Measurements from ENCODE around the gene RHOG. TPM values are rescaled to one million over a fixed set of nuclear protein-coding genes. Genes with fewer than 3 reads are reported as not detected.

Gene RHOG
- total and polyA plus RNA-seq, 4 experiments from 2014 or later: 99.4 to 228 (median 114) TPM

DNA sequence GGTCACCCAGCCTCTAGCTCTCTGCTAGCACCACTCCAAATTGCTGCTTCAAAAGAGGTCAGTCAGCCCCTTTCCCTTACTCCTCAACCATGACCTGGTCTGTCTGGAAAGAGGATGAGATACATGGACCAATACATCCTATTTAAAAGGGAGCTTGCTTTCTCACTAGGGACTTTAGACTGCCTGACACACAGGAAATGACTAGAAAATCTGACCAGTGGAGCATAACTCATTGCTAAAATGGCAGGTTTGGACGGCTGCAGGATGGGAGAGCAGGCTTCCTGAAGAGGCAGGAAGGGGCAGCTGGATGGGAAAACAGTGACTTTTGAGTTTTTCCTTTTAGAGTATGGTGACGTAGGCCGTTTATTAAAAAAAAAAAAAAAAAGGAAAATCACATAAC is 40.0 kb upstream of the RHOG start:
- ChIA-PET POLR2A (ENCODE audit: partially characterized antibody) (interaction anchor here (1.6 to 3.2 kb wide), 2 partner anchors 15 to 26 kb away, joined by 6 to 14 read pairs; partner anchors contain the start of gene STIM1), CTCF (ENCODE audit: partially characterized antibody) (interaction anchor here (0.8 to 22.1 kb wide), 5 partner anchors 10 to 72 kb away, joined by 3 to 368 read pairs (median 3); partner anchors contain the start of gene STIM1)
- peaks cover 61 to 90% (median 74%) of the 10 kb centered on the region in 4 donors for H3K4me1 Mint-ChIP-seq
- no peak overlapping the region for H3K4me3 ChIP-seq (ENCODE audit: low read length in 2 of 2)
- intact Hi-C loops (cut with micrococcal nuclease): no loop called here
- H3K4me3 Mint-ChIP-seq: peak overlapping the region in 5 of 8 donors; percentile 13 to 64 (median 44)
- no peaks in the 10 kb centered on the region for H3K9me3 ChIP-seq (ENCODE audit: control insufficient read depth in 1 of 2, low read length in 2 of 2)
- peak overlapping the region; percentile 2 to 92 (median 68) for H3K27ac Mint-ChIP-seq
- no peaks in the 10 kb centered on the region for H3K27me3 Mint-ChIP-seq
- H3K9me3 Mint-ChIP-seq: no peaks in the 10 kb centered on the region
- peaks cover 0 to 2% of the 10 kb centered on the region in 2 donors for H3K36me3 Mint-ChIP-seq
- no peak for DNase-seq
- H3K27ac ChIP-seq (ENCODE audit: low read depth, low read length): no peak overlapping the region
- H3K4me1 ChIP-seq (ENCODE audit: insufficient read depth, low read length): peaks cover 73% of the 10 kb centered on the region
- no peaks in the 10 kb centered on the region for H3K27me3 ChIP-seq (ENCODE audit: insufficient read depth, low read length)
- H3K36me3 ChIP-seq (ENCODE audit: insufficient read depth, low read length): no peaks in the 10 kb centered on the region

DNA sequence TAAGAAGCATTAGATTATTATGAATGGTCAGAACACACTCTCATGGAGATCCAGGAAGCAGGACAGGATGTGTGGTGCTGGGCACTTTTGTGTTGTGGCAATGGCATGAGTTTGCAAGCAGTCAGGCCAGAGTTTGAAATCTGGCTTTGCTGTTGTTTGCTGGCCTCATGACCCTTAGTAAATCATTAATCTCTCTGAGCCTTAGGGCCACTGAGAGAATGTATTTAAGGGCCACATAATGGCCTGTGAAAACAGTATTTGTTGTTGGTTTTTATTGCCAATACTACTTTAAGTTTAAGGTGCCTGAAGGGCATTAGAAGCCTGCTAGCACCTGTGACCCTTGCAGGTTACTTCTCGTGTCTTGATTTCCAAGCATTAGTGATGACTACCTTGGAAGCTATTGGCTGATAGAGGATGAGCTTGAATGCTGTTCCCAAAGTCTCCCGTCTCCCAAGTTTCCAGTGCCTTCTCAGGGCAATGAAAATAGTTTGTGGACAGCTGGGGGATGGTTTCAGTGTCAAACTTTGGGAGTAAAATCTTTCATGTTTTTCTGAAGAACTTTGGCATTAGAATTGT is 39.3 kb upstream of the RHOG start:
- intact Hi-C loops (cut with micrococcal nuclease): no loop called here
- no peaks in the 10 kb centered on the region for H3K9me3 Mint-ChIP-seq
- peak overlapping the region in 6 of 7 donors; percentile 54 to 92 (median 80) for H3K27ac Mint-ChIP-seq
- no peak overlapping the region for H3K4me3 ChIP-seq (ENCODE audit: low read length in 2 of 2)
- CTCF ChIA-PET (ENCODE audit: partially characterized antibody): interaction anchor here (0.8 to 22.1 kb wide), 5 partner anchors 9 to 71 kb away, joined by 3 to 368 read pairs (median 3); partner anchors contain the start of gene STIM1
- POLR2A ChIA-PET (ENCODE audit: partially characterized antibody): interaction anchor here (1.6 to 7.9 kb wide), 3 partner anchors 14 to 25 kb away, joined by 6 to 58 read pairs (median 14); partner anchors contain the start of gene STIM1
- H3K9me3 ChIP-seq (ENCODE audit: control insufficient read depth in 1 of 2, low read length in 2 of 2): no peaks in the 10 kb centered on the region
- peak overlapping the region; percentile 5 for H3K27ac ChIP-seq (ENCODE audit: low read depth, low read length)
- H3K4me3 Mint-ChIP-seq: peak overlapping the region in 5 of 8 donors; percentile 43 to 61 (median 51)
- peaks cover 64 to 92% (median 77%) of the 10 kb centered on the region in 4 donors for H3K4me1 Mint-ChIP-seq
- H3K27me3 Mint-ChIP-seq: no peaks in the 10 kb centered on the region
- H3K27me3 ChIP-seq (ENCODE audit: insufficient read depth, low read length): no peaks in the 10 kb centered on the region
- peaks cover 79% of the 10 kb centered on the region for H3K4me1 ChIP-seq (ENCODE audit: insufficient read depth, low read length)
- H3K36me3 Mint-ChIP-seq: peaks cover 0 to 2% of the 10 kb centered on the region in 2 donors
- no peaks in the 10 kb centered on the region for H3K36me3 ChIP-seq (ENCODE audit: insufficient read depth, low read length)
- no peak for DNase-seq

DNA sequence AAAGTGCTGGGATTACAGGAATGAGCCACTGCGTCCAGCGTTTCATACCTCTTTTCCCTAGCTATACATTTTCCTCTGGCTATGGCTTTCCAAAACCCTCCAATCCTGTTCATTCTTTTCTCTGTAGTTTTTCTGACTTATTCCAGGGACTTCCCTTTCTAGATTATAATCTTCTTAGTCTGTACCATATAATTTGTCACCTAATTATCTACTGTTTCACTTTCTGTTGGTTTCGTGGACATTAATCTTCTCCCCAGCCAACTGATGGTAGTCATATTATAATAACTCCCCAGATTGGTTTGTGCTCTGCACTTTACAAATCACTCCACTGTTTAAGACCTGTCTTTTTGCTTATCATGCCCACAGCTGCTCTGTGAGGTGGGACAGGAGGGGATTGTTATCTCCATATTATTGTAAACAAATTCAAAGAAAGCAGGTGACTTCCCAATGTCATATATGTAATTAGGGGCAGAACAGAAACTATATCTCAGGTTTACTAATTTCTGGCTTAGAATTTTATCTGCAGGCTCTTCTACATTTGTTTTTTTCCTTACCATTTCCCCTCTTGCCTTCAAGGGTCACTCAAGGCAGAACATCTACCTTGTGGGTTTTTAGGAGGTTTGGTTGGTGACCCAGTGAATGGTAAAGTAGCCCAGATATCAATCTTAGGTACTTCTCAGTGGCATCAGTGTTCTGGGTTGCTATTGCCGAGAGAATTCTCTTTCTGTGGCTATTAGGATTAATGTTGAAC is 38.6 kb upstream of the RHOG start:
- Histone ChIP-seq H3K4me3 (ENCODE audit: low read length in 2 of 2) (no peak overlapping the region), H3K36me3 (ENCODE audit: insufficient read depth, low read length) (no peaks in the 10 kb centered on the region), H3K27me3 (ENCODE audit: insufficient read depth, low read length) (no peaks in the 10 kb centered on the region), H3K9me3 (ENCODE audit: control insufficient read depth in 1 of 2, low read length in 2 of 2) (no peaks in the 10 kb centered on the region), H3K27ac (ENCODE audit: low read depth, low read length) (peak overlapping the region; percentile 5), H3K4me1 (ENCODE audit: insufficient read depth, low read length) (peaks cover 81% of the 10 kb centered on the region)
- H3K36me3 Mint-ChIP-seq: peaks cover 0 to 3% of the 10 kb centered on the region in 2 donors
- no peak for DNase-seq
- ChIA-PET CTCF (ENCODE audit: partially characterized antibody) (interaction anchor here (0.8 to 22.1 kb wide), 6 partner anchors 14 to 194 kb away, joined by 3 to 368 read pairs (median 4); partner anchors contain the start of gene STIM1), POLR2A (ENCODE audit: partially characterized antibody) (interaction anchor here (1.3 to 7.9 kb wide), 4 partner anchors 12 to 63 kb away, joined by 3 to 58 read pairs (median 5); partner anchors contain the start of gene STIM1)
- H3K4me1 Mint-ChIP-seq: peaks cover 68 to 93% (median 79%) of the 10 kb centered on the region in 4 donors
- no peaks in the 10 kb centered on the region for H3K27me3 Mint-ChIP-seq
- H3K27ac Mint-ChIP-seq: peak overlapping the region; percentile 25 to 90 (median 76)
- H3K9me3 Mint-ChIP-seq: no peaks in the 10 kb centered on the region
- intact Hi-C loops (cut with micrococcal nuclease): no loop called here
- H3K4me3 Mint-ChIP-seq: peak overlapping the region in 7 of 8 donors; percentile 0 to 61 (median 46)

DNA sequence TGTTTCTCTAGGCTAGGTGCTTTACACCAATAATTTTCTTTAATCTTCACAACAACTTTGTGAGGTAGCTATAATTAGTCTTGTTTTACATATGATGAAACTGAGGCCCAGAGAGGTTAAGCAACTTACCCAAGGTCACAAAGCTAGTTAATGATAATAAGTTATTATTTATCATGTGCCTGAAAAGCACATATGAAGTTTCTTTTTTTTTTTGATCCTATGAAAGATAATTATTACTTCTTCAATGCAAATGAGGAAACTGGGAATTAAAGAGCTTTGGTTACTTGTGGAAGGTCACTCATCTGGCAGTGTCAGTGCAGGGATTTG is 37.5 kb upstream of the RHOG start:
- Histone ChIP-seq H3K9me3 (ENCODE audit: control insufficient read depth in 1 of 2, low read length in 2 of 2) (no peaks in the 10 kb centered on the region), H3K4me1 (ENCODE audit: insufficient read depth, low read length) (peaks cover 86% of the 10 kb centered on the region), H3K27me3 (ENCODE audit: insufficient read depth, low read length) (no peaks in the 10 kb centered on the region), H3K36me3 (ENCODE audit: insufficient read depth, low read length) (no peaks in the 10 kb centered on the region), H3K4me3 (ENCODE audit: low read length in 2 of 2) (no peak overlapping the region), H3K27ac (ENCODE audit: low read depth, low read length) (no peak overlapping the region)
- H3K36me3 Mint-ChIP-seq: peaks cover 0 to 12% of the 10 kb centered on the region in 2 donors
- H3K9me3 Mint-ChIP-seq: no peaks in the 10 kb centered on the region
- H3K4me1 Mint-ChIP-seq: peaks cover 65 to 93% (median 80%) of the 10 kb centered on the region in 4 donors
- peak overlapping the region in 5 of 7 donors; percentile 73 to 93 (median 76) for H3K27ac Mint-ChIP-seq
- H3K27me3 Mint-ChIP-seq: no peaks in the 10 kb centered on the region
- H3K4me3 Mint-ChIP-seq: peak overlapping the region in 2 of 8 donors; percentile 57 to 66
- ChIA-PET POLR2A (ENCODE audit: partially characterized antibody) (interaction anchor here (0.6 to 7.9 kb wide), 5 partner anchors 11 to 64 kb away, joined by 3 to 58 read pairs (median 3); partner anchors contain the start of gene STIM1), CTCF (ENCODE audit: partially characterized antibody) (interaction anchor here (0.8 to 22.1 kb wide), 7 partner anchors 8 to 195 kb away, joined by 3 to 368 read pairs (median 5); partner anchors contain the start of gene STIM1)
- intact Hi-C loops (cut with micrococcal nuclease): no loop called here
- no peak for DNase-seq

DNA sequence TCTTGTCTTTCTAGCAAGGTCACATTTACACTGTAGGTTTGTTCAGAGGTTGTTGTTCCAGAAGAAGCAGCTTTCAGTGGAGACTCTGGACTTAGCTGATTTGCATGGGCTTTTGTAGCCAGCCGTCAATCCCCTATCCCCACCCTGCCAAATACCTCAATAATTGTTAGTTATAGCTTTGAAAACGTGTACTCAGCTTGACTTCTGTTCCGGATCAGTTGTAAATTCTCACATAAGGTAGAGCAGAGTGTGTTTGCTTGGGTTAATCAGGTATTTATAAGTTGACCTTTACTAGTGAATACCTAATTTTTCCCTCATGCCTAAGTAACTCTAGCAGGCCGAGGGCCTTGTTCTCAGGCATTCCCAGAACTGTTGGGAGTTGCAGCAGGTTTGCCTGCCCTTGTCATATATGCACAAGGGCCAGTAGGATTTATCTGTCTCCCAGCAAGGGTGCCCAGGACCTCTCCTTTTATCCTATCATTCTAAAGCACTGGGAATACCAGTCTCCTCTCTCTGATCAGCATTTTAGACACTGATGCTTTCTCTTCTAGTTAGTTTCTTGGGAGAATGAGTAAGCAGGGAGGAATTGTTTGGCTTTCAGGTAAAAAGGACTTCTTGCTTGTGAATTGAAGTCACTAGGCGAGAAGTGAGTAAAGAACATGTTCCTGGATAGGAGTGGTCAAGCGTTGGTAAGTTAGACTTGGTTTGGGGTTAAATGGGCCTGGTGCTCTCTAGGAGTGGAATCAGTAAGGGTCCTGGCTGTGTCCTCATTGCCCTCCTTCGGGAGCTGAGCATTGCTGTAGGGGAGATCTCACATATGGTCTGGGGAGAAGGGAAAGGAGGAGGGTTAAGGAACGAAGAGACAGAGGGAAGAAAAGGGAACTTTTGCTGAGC is 36.9 kb upstream of the RHOG start:
- Mint-ChIP-seq H3K36me3 (peaks cover 2 to 14% of the 10 kb centered on the region in 2 donors), H3K27me3 (no peaks in the 10 kb centered on the region), H3K4me1 (peaks cover 60 to 91% (median 76%) of the 10 kb centered on the region in 4 donors), H3K9me3 (no peaks in the 10 kb centered on the region), H3K27ac (peak overlapping the region; percentile 61 to 93 (median 76)), H3K4me3 (peak overlapping the region in 4 of 8 donors; percentile 12 to 66 (median 22))
- DNase-seq: no peak
- Histone ChIP-seq H3K4me1 (ENCODE audit: insufficient read depth, low read length) (peaks cover 80% of the 10 kb centered on the region), H3K27ac (ENCODE audit: low read depth, low read length) (no peak overlapping the region), H3K36me3 (ENCODE audit: insufficient read depth, low read length) (no peaks in the 10 kb centered on the region), H3K4me3 (ENCODE audit: low read length in 2 of 2) (no peak overlapping the region), H3K27me3 (ENCODE audit: insufficient read depth, low read length) (no peaks in the 10 kb centered on the region), H3K9me3 (ENCODE audit: control insufficient read depth in 1 of 2, low read length in 2 of 2) (no peaks in the 10 kb centered on the region)
- CTCF ChIA-PET (ENCODE audit: partially characterized antibody): interaction anchor here (0.8 to 22.1 kb wide), 7 partner anchors 8 to 195 kb away, joined by 3 to 368 read pairs (median 5); partner anchors contain the start of gene STIM1
- intact Hi-C loops (cut with micrococcal nuclease): no loop called here
- POLR2A ChIA-PET (ENCODE audit: partially characterized antibody): interaction anchor here (0.6 to 7.9 kb wide), 4 partner anchors 10 to 36 kb away, joined by 3 to 58 read pairs (median 3); partner anchors contain the start of gene STIM1

DNA sequence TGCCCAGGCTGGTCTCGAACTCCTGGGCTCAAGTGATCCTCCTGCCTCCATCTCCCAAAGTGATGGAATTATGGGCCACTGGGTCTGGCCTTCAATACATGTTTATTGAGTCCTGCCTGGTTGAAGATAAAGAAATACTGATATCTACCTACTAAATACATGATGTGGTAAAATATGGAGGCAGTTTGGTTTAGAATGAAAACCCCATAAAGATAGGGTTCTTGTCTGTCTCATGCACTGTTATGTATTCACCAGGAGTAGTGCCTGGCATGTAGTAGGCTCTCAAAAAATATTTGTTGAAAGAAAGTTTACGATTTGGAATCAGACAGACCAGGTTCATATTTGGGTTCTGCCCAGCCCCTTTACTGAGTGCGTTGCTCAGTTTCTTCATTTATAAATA is 35.9 kb upstream of the RHOG start:
- H3K9me3 Mint-ChIP-seq: no peaks in the 10 kb centered on the region
- no peak for DNase-seq
- H3K4me3 Mint-ChIP-seq: peak overlapping the region in 1 of 8 donors; percentile 18
- H3K27ac ChIP-seq (ENCODE audit: low read depth, low read length): no peak overlapping the region
- no peaks in the 10 kb centered on the region for H3K27me3 Mint-ChIP-seq
- peaks cover 7 to 15% of the 10 kb centered on the region in 2 donors for H3K36me3 Mint-ChIP-seq
- ChIA-PET CTCF (ENCODE audit: partially characterized antibody) (interaction anchor here (0.6 to 22.1 kb wide), 4 partner anchors 13 to 54 kb away, joined by 3 to 368 read pairs (median 4); partner anchors contain the start of genes RHOG and STIM1), POLR2A (ENCODE audit: partially characterized antibody) (interaction anchor here (7.9 kb wide), 1 partner anchor 22 kb away, joined by 58 read pairs; the partner anchor contains the start of gene STIM1)
- H3K9me3 ChIP-seq (ENCODE audit: control insufficient read depth in 1 of 2, low read length in 2 of 2): no peaks in the 10 kb centered on the region
- H3K4me1 Mint-ChIP-seq: peaks cover 62 to 93% (median 77%) of the 10 kb centered on the region in 4 donors
- intact Hi-C loops (cut with micrococcal nuclease): no loop called here
- H3K36me3 ChIP-seq (ENCODE audit: insufficient read depth, low read length): no peaks in the 10 kb centered on the region
- H3K27ac Mint-ChIP-seq: peak overlapping the region; percentile 4 to 67 (median 42)
- no peak overlapping the region for H3K4me3 ChIP-seq (ENCODE audit: low read length in 2 of 2)
- H3K4me1 ChIP-seq (ENCODE audit: insufficient read depth, low read length): peaks cover 80% of the 10 kb centered on the region
- H3K27me3 ChIP-seq (ENCODE audit: insufficient read depth, low read length): no peaks in the 10 kb centered on the region
